Effector CD8-positive, alpha-beta T cell (primary cell): Measurements from ENCODE around the gene TBX15.

Source experiments
- DNase-seq: peaks from one replicate; lab custom pipeline; 2025; lab: John Stamatoyannopoulos, UW
- total RNA-seq, 4 experiments: gene quantifications; one replicate each; lab custom pipeline; 2026; lab: John Stamatoyannopoulos, UW

TBX15 gene
- 0 to 0.27 (median 0) reads per million in 4 experiments for total RNA-seq

GRCh38 chr1:118988186-118989005, at the start of gene TBX15:
Gene TBX15, minus strand, starts transcription at chr1:118988343. Its CDS starts 548 bp downstream, at chr1:118987795.
- DNase-seq = no peak

- DNase-seq = no peak
These were observed 46.2 kb upstream of the TBX15 start for GRCh38 chr1:119034359-119034758.

GRCh38 chr1:119032986-119033385, 44.8 kb upstream of the TBX15 start:
- DNase-seq = no peak

GRCh38 chr1:119027759-119028158, 39.6 kb upstream of the TBX15 start:
- DNase-seq = no peak

GRCh38 chr1:119026956-119027355, 38.8 kb upstream of the TBX15 start:
- DNase-seq = no peak

- DNase-seq = no peak
These were observed 27.4 kb upstream of the TBX15 start for GRCh38 chr1:119015547-119015946.

GRCh38 chr1:119012383-119012782, 24.2 kb upstream of the TBX15 start:
- DNase-seq = no peak

GRCh38 chr1:119011706-119012105, 23.6 kb upstream of the TBX15 start:
- no peak for DNase-seq

GRCh38 chr1:119011116-119011515, 23.0 kb upstream of the TBX15 start:
- no peak for DNase-seq

GRCh38 chr1:119010201-119010600, 22.1 kb upstream of the TBX15 start:
- no peak for DNase-seq

- no peak for DNase-seq
These were observed 21.1 kb upstream of the TBX15 start for GRCh38 chr1:119009312-119009655.

- DNase-seq = no peak
These were observed 20.6 kb upstream of the TBX15 start for GRCh38 chr1:119008483-119009311.

- DNase-seq = no peak
These were observed 19.7 kb upstream of the TBX15 start for GRCh38 chr1:119007670-119008482.

GRCh38 chr1:119007339-119007669, 19.2 kb upstream of the TBX15 start:
- no peak for DNase-seq

GRCh38 chr1:119006406-119007279, 18.5 kb upstream of the TBX15 start:
- DNase-seq = no peak

- no peak for DNase-seq
These were observed 17.7 kb upstream of the TBX15 start for GRCh38 chr1:119005724-119006405.

GRCh38 chr1:119004781-119005180, 16.6 kb upstream of the TBX15 start:
- DNase-seq = no peak

GRCh38 chr1:119004129-119004527, 16.0 kb upstream of the TBX15 start:
- no peak for DNase-seq

GRCh38 chr1:119003413-119004128, 15.4 kb upstream of the TBX15 start:
- no peak for DNase-seq
